GM12878 (cell line): ENCODE data around the gene RBAK. TPM values are rescaled to one million over a fixed set of nuclear protein-coding genes. Genes with fewer than 3 reads are reported as not detected.

ENCODE experiments used
- ATAC-seq: fragments of 200-7000 bp; cut with Tn5 transposase; 3 replicates; pipeline ENCODE4 v1.9.1; 2020; ENCODE audit warnings: mild to moderate bottlenecking, moderate library complexity
- BruUV-seq: library from RNA; stranded (reverse); fragments of 400-500 nt; replicated peaks from 2 replicates; lab custom pipeline; 2021; lab: Mats Ljungman, UMichigan
- CTCF ChIA-PET: fragments of 300-600 bp; sonication (Branson Sonifier 250); formaldehyde crosslinking; extraction: SDS; loops from one replicate; lab custom pipeline; 2021; ENCODE audit warnings: inconsistent platforms; lab: Yijun Ruan, JAX
- POLR2A ChIA-PET: fragments of 350-600 bp; formaldehyde crosslinking; extraction: SDS; loops from one replicate; lab custom pipeline; 2021; ENCODE audit warnings: inconsistent platforms; lab: Charles Lee
- RAD21 ChIA-PET: fragments of 300-600 bp; sonication (Branson Sonifier 250); formaldehyde crosslinking; loops from one replicate; lab custom pipeline; 2023; ENCODE audit warnings: antibody characterized with exemption; ENCODE audit not compliant: unreplicated experiment; lab: Charles Lee
- SMC1A ChIA-PET: fragments of 300-600 bp; sonication (Branson Sonifier 250); formaldehyde crosslinking; loops from one replicate; lab custom pipeline; 2023; ENCODE audit not compliant: unreplicated experiment, uncharacterized antibody; lab: Charles Lee
- DNase-seq: peaks from one replicate; pipeline ENCODE4 v3.0.0-alpha.2; 2011; ENCODE audit warnings: low read depth, low spot score
- FAIRE-seq: peaks from 3 replicates; lab custom pipeline; 2011; peaks lifted over from hg19 to GRCh38; lab: Jason Lieb, UNC
- H2AFZ ChIP-seq: 2 replicates; pipeline ENCODE4 v1.6.0; 2011; ENCODE audit warnings: low read depth, low read length, control low read depth; ENCODE audit not compliant: control insufficient read depth
- H3K27ac ChIP-seq: 2 replicates; pipeline ENCODE4 v1.5.1; 2011; ENCODE audit warnings: control low read depth; ENCODE audit not compliant: control insufficient read depth, insufficient read depth
- H3K27me3 ChIP-seq, 2 experiments: replicated peaks in 1 of 2; 2 replicates each; pipeline versions ENCODE4 v1.6.0 to v1.6.1; 2011; ENCODE audit warnings: low read length in 1 of 2; ENCODE audit not compliant: control insufficient read depth in 2 of 2, insufficient read depth in 2 of 2
- H3K36me3 ChIP-seq, 2 experiments: 2 replicates each; pipeline ENCODE4 v1.5.1; 2011; ENCODE audit warnings: low read length in 1 of 2; ENCODE audit not compliant: control insufficient read depth in 2 of 2, insufficient read depth in 2 of 2
- H3K4me1 ChIP-seq: 2 replicates; pipeline ENCODE4 v1.6.1; 2011; ENCODE audit warnings: mild to moderate bottlenecking, low read length, moderate library complexity, mixed read lengths; ENCODE audit not compliant: control insufficient read depth, insufficient read depth
- H3K4me2 ChIP-seq: 2 replicates; pipeline ENCODE4 v1.6.0; 2011; ENCODE audit warnings: control low read depth; ENCODE audit not compliant: control insufficient read depth, insufficient read depth
- H3K4me3 ChIP-seq: fragments of 200-600 bp; sonication (generic); 2 replicates; pipeline ENCODE4 v1.5.1; 2016
- H3K79me2 ChIP-seq: 2 replicates; pipeline ENCODE4 v1.6.0; 2011; ENCODE audit warnings: low read length; ENCODE audit not compliant: control insufficient read depth, insufficient read depth
- H3K9ac ChIP-seq: 2 replicates; pipeline ENCODE4 v1.8.0; 2011; ENCODE audit warnings: low read length, control low read depth, mixed read lengths; ENCODE audit not compliant: control insufficient read depth, insufficient read depth
- H3K9me3 ChIP-seq: replicated peaks from 3 replicates; pipeline ENCODE4 v1.5.1; 2011; ENCODE audit warnings: mild to moderate bottlenecking, low read length; ENCODE audit not compliant: control insufficient read depth, insufficient read depth
- H4K20me1 ChIP-seq: 2 replicates; pipeline ENCODE4 v1.6.0; 2011; ENCODE audit not compliant: control insufficient read depth, insufficient read depth
- CBFB ChIP-seq: IDR thresholded peaks from 2 replicates; pipeline ENCODE4 v1.6.1; 2016; ENCODE audit warnings: antibody characterized with exemption, low read depth
- CHD1 ChIP-seq: IDR thresholded peaks from 2 replicates; pipeline ENCODE4 v1.6.1; 2012; ENCODE audit warnings: low read depth, low read length, improper control_type of control experiment
- EP300 ChIP-seq, 2 experiments: fragments of 150-350 bp in 1 of 2; IDR thresholded peaks; 2 replicates each; pipeline ENCODE4 v1.6.1; 2011 to 2012; ENCODE audit warnings: low read depth in 2 of 2, low read length in 2 of 2, borderline replicate concordance in 1 of 2, improper control_type of control experiment in 1 of 2, inconsistent platforms in 1 of 2; ENCODE audit not compliant: control insufficient read depth in 1 of 2
- ESRRA ChIP-seq: IDR thresholded peaks from 2 replicates; pipeline ENCODE4 v1.6.1; 2012; ENCODE audit warnings: mild to moderate bottlenecking, low read length, improper control_type of control experiment
- HCFC1 ChIP-seq: fragments of 150-350 bp; IDR thresholded peaks from 2 replicates; pipeline ENCODE4 v1.6.1; 2014; ENCODE audit warnings: low read length
- MEF2A ChIP-seq: IDR thresholded peaks from 2 replicates; pipeline ENCODE4 v1.6.1; 2011; ENCODE audit warnings: low read depth, mild to moderate bottlenecking, low read length, moderate library complexity; ENCODE audit not compliant: insufficient read depth
- MTA2 ChIP-seq: fragments of 450-650 bp; IDR thresholded peaks from 2 replicates; pipeline ENCODE4 v1.6.1; 2016; ENCODE audit warnings: low read depth, mild to moderate bottlenecking, moderate library complexity
- POLR2A ChIP-seq: IDR thresholded peaks from 2 replicates; pipeline ENCODE4 v1.6.1; 2011; ENCODE audit warnings: low read depth, mild to moderate bottlenecking, low read length
- ZBED1 ChIP-seq: IDR thresholded peaks from 2 replicates; pipeline ENCODE4 v1.6.1; 2016; ENCODE audit warnings: borderline replicate concordance
- ZNF622 ChIP-seq: fragments of 450-650 bp; IDR thresholded peaks from 2 replicates; pipeline ENCODE4 v1.6.1; 2017; ENCODE audit warnings: mild to moderate bottlenecking, inconsistent platforms
- ZZZ3 ChIP-seq: IDR thresholded peaks from 2 replicates; pipeline ENCODE4 v1.6.1; 2011; ENCODE audit warnings: low read depth; ENCODE audit not compliant: control insufficient read depth, insufficient read length
- WGBS: methylation state at CpG from one replicate; pipeline ENCODE4 v1.1.6; 2016; ENCODE audit warnings: low lambda C conversion rate; ENCODE audit not compliant: insufficient replicate concordance, insufficient coverage; ENCODE audit errors: missing lambda C conversion rate; 5-methylcytosine and 5-hydroxymethylcytosine counted together
- in situ Hi-C: fragments of 300-500 bp; cut with MboI; formaldehyde crosslinking; loops from 9 replicates; pipeline ENCODE4 v1.14.3; 2018; ENCODE audit warnings: mixed read lengths
- intact Hi-C: fragments of 100-400 bp; cut with micrococcal nuclease; formaldehyde crosslinking; loops from one replicate; pipeline ENCODE4 v1.14.2; 2022; ENCODE audit not compliant: unreplicated experiment
- polyA plus RNA-seq, 11 experiments: library from polyadenylated mRNA; depleted of rRNA in 4 of 11; unstranded in 6 of 11; stranded (reverse) in 5 of 11; fragments of >200 nt; fragmentation: Nextera tagmentation in 4 of 11; fragmentation: Illumina TruSeq in 1 of 11; extraction: Ambion mirVana in 4 of 11; extraction: Trizol in 1 of 11; gene quantifications; 1 replicate in 1 of 11; 2 replicates in 10 of 11; pipeline versions ENCODE4 v1.2.1 to v1.2.3, GENCODE V29; 2011 to 2016; ENCODE audit warnings: inconsistent platforms in 2 of 11, missing spikeins in 2 of 11, low read depth in 1 of 11
- total RNA-seq, 4 experiments: library from RNA; depleted of rRNA in 3 of 4; stranded (reverse); fragments of >200 nt in 3 of 4; fragmentation: Illumina TruSeq in 1 of 4; extraction: Trizol in 1 of 4; gene quantifications; 2 replicates each; pipeline versions ENCODE4 v1.2.1 to v1.2.3, GENCODE V29; 2013 to 2021
- TF ChIP-seq, protein P1 (sequence below): fragments of 450-650 bp; formaldehyde crosslinking; IDR thresholded peaks from 2 replicates; pipeline ENCODE4 v1.4.0; 2020; ENCODE audit warnings: mild to moderate bottlenecking, moderate library complexity
- TF ChIP-seq, protein P2 (sequence below): fragments of 150-350 bp; IDR thresholded peaks from 2 replicates; pipeline ENCODE4 v1.6.1; 2016; ENCODE audit warnings: low read depth, low read length

The RBAK gene
- total and polyA plus RNA-seq, 10 of the 15 experiments (the other 5 are each of a cell fraction or from before 2014, with no cell fraction given): 1.9 to 10.2 (median 5.9) TPM

DNA sequence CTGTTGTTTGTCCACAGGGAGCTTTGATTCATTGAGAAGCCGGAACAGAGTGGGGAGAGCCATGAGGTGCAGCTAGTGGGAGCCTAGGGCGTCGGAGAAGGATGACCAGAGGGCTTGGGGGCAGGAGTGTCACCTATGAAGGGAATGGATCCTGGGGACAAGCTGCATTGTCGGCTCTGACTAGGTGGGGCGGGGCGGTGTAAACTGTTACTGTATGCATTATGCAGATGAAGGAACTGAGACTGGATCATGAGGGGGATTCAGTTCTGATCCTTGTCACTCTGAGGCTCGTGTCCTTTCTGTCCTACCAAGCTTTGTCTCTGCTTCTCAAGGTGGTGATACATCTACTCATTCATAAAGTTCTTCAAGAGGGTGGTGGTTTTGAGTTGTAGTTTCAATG is 46.8 kb upstream of the RBAK start:
- H3K79me2 ChIP-seq: no peaks in the 10 kb centered on the region
- no peaks in the 10 kb centered on the region for H3K9me3 ChIP-seq
- no peak overlapping the region for H3K4me3 ChIP-seq
- intact Hi-C loops: no loop called here
- FAIRE-seq (no peak), ATAC-seq (no peak), DNase-seq (no peak)
- H4K20me1 ChIP-seq: no peaks in the 10 kb centered on the region
- H3K27ac ChIP-seq: no peak overlapping the region
- 91% methylated on average over 7 of the region's 7 CpGs for WGBS
- peaks cover 4 to 8% of the 10 kb centered on the region in 2 experiments; a peak in 3 of 4 replicates for H3K36me3 ChIP-seq
- RAD21 ChIA-PET: no interaction called here
- POLR2A ChIA-PET: no interaction called here
- no peak overlapping the region for H3K9ac ChIP-seq
- BruUV-seq: no TSS peak
- no peak overlapping the region for H2AFZ ChIP-seq
- peaks cover 4% of the 10 kb centered on the region for H3K4me1 ChIP-seq
- CTCF ChIA-PET: interaction anchor here (1.9 kb wide), 1 partner anchor 25 kb away, joined by 8 read pairs; no protein-coding TSS in a partner anchor
- no peaks in the 10 kb centered on the region for H3K27me3 ChIP-seq
- H3K4me2 ChIP-seq: no peak overlapping the region
- SMC1A ChIA-PET: interaction anchor here (0.6 kb wide), 1 partner anchor 11 kb away, joined by 3 read pairs; no protein-coding TSS in a partner anchor
- TF ChIP-seq, protein P1, sequence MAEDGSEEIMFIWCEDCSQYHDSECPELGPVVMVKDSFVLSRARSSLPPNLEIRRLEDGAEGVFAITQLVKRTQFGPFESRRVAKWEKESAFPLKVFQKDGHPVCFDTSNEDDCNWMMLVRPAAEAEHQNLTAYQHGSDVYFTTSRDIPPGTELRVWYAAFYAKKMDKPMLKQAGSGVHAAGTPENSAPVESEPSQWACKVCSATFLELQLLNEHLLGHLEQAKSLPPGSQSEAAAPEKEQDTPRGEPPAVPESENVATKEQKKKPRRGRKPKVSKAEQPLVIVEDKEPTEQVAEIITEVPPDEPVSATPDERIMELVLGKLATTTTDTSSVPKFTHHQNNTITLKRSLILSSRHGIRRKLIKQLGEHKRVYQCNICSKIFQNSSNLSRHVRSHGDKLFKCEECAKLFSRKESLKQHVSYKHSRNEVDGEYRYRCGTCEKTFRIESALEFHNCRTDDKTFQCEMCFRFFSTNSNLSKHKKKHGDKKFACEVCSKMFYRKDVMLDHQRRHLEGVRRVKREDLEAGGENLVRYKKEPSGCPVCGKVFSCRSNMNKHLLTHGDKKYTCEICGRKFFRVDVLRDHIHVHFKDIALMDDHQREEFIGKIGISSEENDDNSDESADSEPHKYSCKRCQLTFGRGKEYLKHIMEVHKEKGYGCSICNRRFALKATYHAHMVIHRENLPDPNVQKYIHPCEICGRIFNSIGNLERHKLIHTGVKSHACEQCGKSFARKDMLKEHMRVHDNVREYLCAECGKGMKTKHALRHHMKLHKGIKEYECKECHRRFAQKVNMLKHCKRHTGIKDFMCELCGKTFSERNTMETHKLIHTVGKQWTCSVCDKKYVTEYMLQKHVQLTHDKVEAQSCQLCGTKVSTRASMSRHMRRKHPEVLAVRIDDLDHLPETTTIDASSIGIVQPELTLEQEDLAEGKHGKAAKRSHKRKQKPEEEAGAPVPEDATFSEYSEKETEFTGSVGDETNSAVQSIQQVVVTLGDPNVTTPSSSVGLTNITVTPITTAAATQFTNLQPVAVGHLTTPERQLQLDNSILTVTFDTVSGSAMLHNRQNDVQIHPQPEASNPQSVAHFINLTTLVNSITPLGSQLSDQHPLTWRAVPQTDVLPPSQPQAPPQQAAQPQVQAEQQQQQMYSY (CRISPR knock-in tag): no peak
- TF ChIP-seq ZNF622 (no peak), ZBED1 (no peak), ESRRA (no peak), CHD1 (no peak), HCFC1 (no peak), CBFB (no peak), MTA2 (no peak), MEF2A (no peak), POLR2A (no peak), EP300 (IDR thresholded peaks at IDR 0.05; ENCODE audit: borderline replicate concordance in 1 of 2, control insufficient read depth in 1 of 2, low read depth in 2 of 2, low read length in 2 of 2) (no peak), ZZZ3 (no peak)
- TF ChIP-seq, protein P2, sequence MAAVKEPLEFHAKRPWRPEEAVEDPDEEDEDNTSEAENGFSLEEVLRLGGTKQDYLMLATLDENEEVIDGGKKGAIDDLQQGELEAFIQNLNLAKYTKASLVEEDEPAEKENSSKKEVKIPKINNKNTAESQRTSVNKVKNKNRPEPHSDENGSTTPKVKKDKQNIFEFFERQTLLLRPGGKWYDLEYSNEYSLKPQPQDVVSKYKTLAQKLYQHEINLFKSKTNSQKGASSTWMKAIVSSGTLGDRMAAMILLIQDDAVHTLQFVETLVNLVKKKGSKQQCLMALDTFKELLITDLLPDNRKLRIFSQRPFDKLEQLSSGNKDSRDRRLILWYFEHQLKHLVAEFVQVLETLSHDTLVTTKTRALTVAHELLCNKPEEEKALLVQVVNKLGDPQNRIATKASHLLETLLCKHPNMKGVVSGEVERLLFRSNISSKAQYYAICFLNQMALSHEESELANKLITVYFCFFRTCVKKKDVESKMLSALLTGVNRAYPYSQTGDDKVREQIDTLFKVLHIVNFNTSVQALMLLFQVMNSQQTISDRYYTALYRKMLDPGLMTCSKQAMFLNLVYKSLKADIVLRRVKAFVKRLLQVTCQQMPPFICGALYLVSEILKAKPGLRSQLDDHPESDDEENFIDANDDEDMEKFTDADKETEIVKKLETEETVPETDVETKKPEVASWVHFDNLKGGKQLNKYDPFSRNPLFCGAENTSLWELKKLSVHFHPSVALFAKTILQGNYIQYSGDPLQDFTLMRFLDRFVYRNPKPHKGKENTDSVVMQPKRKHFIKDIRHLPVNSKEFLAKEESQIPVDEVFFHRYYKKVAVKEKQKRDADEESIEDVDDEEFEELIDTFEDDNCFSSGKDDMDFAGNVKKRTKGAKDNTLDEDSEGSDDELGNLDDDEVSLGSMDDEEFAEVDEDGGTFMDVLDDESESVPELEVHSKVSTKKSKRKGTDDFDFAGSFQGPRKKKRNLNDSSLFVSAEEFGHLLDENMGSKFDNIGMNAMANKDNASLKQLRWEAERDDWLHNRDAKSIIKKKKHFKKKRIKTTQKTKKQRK: no peak
- in situ Hi-C loops: no loop called here
